GM18861 (cell line): ENCODE data around the gene CEP192.
"Not testable (repeated sequence)": the region's sequence is repeated elsewhere in the genome, so short reads cannot be mapped to it uniquely, and the experiment has no call there.

Source experiments
- ATAC-seq: cut with Tn5 transposase; IDR thresholded peaks from one replicate; pipeline ENCODE4 v1.9.1; 2021; ENCODE audit not compliant: unreplicated experiment

Gene CEP192

DNA sequence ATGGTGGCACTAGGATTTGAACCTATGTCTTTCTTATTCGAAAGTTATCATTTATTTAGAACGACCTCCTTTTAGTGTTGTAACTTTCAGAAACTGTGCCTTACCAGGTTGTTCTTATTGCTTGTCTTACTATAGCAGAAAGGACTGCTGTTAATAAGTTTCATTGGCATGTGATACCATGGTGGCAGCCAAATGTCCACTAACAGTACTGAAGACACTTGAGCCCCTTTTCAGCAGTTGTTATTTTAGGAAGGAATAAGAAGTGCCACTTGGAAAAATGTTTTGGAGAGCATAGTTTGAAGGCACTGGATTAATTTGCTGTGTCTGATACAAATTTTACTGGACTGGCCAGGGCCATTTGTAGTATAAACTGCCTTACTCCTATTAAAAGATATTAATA is 37.7 kb downstream of the CEP192 start:
- ATAC-seq, result no peak

DNA sequence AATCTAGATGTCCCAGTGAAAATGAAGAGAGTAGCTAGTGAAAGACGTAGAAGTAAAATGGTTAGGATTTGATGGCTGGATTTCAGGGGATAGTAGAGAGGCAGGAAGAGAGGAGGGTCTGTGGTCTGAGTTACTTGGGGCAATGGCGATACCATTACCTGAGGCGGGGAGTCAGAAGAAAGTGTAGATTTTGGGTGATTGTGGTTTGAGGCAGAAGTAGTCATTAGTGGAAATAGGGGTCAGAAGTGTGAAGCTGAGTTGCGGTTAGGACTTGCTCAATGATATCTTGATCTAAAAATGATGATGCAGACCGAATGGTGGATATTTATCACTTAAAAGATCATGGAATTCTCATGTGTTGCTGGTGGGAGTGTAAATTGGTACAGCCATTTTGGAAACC is 41.0 kb downstream of the CEP192 start:
- ATAC-seq, result no peak

DNA sequence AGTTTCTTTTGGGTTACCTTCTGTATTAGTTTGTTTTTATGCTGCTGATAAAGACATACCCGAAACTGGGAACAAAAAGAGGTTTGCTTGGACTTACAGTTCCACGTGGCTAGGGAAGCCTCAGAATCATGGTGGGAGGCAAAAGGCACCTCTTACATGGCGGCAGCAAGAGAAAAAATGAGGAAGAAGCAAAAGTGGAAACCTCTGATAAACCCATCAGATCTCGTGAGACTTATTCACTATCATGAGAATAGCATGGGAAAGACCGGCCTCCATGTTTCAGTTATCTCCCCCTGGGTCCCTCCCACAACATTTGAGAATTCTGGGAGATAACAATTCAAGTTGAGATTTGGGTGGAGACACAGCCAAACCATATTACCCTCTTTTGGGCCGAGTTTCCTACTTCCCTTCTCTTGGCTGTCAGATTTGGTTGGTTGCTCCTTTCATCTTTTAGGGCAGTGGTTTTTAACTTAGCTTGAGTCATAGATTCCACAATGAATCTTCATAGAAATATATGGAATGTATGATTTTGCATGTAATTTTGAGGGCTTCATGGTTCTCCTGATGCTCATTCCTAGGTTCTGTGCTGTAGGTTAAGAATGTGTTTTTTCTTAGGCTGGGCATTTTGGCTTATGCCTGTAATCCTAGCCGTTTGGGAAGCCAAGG is 44.2 kb downstream of the CEP192 start:
- ATAC-seq, result no peak

DNA sequence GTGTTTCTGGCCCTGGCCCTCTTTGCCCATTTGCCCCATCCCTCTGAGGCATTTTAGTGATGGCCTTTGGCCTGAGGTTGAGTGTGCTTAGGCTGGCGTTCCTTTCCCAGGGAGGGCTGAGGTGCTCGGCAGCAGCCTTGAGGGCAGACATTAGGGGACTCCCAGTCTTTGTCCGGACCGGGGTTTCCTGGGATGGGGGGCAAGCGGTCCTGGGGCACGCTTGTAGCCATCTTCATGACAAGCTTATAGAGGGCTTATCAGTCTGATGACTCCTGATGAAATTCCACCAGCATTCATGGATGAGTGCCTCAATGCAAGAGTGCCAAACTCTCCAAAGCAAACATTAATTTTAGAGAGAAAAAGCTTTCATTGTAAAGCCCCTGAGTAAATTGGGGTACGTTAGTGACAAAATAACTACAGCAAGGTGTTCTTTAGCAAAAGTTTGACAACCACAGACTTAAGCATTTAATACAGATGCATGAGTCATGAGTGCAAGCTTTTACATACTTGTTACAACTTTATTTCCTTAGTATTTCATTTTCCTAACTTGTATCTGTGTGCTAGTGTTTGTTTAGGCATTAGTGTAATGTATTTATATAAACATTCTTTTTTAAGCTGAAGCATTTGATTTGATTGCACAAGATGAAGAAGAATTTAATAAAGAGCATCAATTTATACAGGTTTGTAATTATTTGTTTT is 45.6 kb downstream of the CEP192 start:
- ATAC-seq, result no peak

DNA sequence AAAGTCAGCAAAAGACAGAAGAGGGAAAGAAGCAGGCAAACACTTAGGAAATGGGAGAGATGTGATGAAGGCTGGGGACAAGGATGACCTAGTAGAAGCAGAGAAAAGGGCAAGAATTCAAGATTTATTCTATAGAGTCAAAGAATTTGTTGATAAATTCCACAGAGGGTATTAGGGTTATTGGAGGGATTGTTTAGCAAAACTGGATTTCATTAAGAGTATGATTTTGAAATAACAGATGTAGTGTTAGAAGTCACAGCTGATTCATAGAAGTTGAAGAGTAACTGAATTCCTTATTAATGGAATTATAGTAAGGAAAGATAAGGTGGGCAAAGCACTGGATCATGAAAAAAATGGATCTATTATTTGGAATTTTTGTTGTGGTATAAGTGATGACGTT is 48.6 kb downstream of the CEP192 start:
- no peak for ATAC-seq

DNA sequence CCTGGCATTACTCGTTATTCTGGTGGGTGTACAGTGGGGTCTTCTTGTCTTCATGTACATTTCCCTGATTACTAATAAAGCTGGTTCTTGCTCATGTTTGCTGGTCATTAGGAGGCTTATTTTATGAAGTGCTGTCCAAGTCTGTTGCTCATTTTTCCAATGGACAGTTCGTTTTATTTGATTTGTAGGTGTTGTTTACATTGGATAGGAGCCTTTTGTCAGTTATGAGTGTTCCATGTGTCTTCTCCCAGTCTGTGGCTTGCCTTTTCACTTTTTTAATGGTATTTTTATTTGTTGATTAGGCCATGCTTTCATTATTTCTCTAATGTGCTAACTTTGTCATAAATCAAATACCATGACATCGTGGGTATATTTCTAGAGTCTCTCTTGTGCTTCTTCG is 51.9 kb downstream of the CEP192 start:
- ATAC-seq, result no peak

DNA sequence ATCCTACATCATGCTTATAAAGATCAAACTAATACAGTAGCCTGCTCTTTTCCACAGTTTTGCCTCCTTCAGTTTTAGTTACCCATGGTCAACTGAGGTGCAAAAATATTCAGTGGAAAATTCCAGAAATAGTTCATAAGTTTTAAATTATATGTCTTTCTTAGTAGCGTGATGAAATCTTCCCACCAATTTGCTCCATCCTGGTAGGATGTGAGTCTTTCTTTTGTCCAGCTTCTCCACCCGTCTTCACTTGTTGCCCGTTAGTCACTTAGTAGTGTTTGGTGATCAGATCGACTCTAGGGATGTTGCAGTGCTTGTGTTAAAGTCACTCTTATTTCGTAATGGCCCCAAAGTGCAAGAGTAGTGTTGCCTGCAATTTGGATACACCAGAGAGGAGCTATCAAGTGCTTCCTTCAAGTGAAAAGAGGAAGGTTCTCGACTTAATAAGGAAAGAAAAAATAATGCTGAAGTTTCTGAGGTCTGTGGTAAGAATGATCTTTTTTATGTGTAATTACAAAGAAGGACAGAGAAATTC is 57.0 kb downstream of the CEP192 start:
- no peak for ATAC-seq

DNA sequence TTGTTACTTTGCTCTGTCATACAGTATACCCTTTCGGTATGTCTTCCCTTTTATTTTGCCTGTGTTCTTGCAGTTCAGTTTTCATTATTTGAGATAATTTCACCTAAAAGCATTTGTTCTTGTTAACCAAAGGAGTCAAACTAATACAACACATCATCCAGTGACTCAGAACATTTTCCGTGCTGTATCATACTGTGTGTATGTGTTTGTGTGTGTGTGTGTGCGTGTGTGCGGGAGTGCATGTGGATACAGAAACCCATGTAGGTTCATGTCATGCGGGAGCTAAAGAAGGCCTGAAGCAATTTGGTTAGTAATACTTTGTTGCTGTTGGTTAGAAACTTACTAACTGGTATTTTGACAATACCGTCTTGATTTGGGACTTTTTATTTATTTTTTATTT is 60.0 kb downstream of the CEP192 start:
- no peak for ATAC-seq

DNA sequence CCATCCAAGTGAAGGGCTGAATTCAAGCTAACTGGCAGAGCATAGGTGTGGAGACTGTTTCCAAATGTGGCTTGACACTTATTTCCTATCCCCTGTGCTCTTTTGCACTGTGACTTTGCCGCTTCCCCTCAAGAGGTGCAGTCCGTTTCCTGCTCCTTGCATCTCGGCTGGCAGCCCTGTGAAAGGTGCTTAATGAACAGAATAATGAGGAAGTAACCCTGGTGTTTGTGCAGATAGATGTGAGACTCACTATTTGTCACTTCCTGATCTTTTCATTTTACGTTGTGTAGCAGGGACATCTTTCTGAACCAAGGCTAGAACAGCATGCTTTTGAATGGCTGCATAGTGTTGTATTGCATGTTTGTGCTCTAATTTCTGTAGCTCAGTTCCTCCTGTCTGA is 60.8 kb downstream of the CEP192 start:
- ATAC-seq, result peak; percentile 59

DNA sequence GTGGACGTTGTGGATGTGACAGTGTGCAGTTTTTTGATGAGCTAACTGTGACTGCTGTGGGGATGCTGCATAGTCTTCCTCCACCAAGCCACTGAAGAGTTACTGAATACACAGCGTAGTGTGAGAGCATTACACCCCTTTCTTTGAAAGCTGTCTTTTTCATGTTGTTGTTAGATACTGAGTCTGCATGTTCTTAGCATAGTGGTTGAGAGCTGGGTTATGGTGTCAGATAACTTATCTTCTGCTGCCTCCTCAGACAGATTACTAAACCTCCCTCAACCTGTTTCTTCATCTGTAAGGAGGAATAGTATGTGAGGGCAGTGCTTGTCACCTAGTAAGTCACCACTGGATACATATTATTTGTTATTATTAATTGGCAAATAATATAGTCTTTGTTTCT is 63.2 kb downstream of the CEP192 start:
- ATAC-seq, result no peak

DNA sequence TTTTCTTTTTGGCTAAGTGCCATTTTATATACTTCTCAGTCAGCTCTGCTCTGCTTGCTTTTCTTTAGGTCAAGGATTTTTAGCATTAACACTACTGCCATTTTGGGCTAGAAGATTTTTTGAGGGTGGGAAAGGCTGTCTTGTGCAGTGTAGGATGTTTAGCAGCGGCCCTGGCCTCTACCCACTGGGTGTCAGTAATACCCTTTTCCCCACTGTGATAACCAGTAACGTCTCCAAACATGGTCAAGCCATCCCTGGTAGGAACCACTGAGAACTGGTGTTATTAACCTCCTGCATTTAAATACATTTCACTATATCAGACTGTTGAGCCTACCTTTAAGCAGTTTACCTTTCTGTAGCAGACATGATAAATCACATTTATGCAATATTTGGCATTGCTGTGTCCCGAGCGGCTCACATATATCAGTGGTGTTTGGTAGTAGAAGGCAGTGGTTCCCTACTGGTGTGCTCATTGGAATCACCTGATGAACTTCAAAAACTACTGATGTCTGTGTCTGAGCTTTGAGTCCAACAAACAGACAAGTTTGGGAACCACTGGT is 70.5 kb downstream of the CEP192 start:
- ATAC-seq, result no peak

DNA sequence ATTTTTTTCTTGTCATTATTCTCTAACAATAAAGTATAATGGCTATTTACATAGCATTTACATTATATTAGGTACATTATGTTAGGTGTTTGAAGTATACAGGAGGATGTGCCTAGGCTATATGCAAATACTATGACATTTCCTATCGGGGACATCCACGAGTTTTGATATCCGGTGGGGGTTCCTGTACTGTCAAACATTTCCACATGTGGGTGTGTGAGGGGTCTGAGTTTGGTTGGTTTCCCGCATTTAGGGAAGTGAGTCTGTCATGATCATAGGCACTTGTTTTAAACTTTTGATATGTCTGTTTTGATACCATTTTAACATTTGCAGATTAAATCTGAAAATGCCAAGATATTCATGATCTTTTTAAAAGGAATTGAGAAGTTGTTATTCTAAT is 76.0 kb downstream of the CEP192 start:
- no peak for ATAC-seq

DNA sequence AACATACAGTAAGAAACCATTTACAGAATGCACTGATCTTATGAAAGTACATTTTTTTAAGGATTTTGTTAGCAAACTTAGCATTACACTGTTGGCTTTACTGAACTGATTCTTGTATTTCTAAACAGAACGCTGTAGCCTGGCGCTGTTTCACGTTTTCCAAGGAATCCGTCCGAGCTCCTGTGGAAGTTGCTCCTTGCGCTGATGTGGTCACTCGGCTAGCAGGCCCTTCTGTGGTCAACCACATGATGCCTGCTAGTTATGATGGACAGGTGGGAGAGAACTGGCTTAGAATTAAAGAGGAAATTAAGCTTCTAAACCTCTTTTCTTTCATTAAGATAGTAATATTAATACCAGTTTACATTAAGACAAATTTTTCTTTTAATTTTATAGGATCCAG is 76.8 kb downstream of the CEP192 start:
- ATAC-seq, result no peak

DNA sequence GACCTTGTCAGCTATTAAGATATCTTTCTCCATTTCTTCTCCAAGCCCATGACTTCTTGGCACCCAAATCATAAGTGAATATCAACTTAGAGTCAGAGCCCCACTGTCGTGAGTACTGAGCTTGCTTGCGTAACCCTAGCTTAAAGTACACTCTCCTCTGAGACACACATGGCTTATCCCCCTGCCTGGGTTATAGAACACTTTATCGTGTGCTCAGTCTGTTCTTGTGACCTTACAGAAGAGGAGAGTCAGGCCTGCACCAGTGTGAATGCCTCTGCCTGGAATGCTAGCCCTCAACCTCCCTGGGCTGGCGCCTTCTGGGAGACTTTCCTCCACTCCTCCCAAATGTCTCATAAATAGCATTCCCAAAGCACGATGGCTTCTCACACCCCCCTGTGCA is 79.3 kb downstream of the CEP192 start:
- no peak for ATAC-seq

DNA sequence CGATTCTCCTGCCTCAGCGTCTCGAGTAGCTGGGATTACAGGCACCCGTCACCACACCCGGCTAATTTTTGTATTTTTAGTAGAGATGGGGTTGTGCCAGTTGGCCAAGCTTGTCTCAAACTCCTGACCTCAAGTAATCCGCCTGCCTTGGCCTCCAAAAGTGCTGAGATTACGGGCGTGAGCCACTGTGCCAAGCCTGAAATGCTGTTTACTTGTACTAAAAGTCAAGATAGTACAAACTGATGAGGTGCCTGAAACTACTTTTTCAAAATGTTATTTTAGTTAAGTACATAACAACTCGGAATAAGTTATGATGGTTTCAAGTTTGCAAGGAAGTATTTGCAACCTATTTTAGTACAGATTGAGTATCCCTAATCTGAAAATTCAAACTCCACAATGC is 85.7 kb downstream of the CEP192 start:
- no peak for ATAC-seq

DNA sequence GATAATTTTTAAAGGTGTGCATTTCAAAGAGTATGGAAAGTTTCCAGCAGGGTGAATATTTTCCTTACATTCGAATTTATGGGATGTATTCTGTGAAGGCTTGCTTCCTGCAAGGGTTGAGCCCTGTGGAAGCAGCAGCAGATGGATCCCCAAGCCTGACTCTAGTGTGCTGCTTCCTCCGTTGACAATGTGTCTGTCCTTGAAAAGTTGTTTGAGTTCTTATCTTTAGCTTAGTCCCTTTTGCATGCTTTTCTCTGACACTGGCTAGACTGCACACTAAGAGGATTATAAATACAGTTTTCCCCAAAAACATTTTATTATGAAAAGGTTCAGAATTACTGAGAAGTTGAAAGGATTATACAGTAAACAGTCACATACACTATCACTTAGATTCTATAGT is 86.3 kb downstream of the CEP192 start:
- no peak for ATAC-seq

DNA sequence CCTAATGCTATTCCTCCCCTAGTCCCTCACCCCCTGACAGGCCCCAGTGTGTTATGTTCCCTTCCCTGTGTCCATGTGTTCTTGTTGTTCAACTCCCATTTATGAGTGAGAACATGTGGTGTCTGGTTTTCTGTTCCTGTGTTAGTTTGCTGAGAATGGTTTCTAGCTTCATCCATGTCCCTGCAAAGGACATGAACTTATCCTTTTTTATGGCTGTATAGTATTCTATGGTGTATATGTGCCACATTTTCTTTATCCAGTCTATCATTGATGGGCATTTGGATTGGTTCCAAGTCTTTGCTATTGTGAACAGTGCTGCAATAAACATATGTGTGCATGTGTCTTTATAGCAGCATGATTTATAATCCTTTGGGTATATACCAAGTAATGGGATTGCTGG is 86.9 kb downstream of the CEP192 start:
- ATAC-seq, result not testable (repeated sequence)

DNA sequence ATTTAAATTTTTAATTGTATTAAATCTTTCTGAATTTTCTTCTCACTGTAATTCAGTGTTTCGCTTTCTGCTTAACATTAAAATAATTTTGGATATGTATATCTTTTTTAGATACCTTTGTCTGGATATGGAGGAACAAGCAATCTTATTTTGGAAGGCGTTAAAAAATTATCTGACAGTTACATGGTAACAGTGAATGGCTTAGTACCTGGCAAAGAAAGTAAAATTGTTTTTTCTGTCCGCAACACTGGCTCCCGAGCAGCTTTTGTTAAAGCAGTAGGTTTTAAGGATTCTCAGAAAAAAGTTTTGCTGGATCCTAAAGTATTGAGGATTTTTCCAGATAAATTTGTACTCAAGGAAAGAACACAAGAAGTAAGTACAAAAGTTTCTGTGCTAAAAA is 95.7 kb downstream of the CEP192 start:
- no peak for ATAC-seq

DNA sequence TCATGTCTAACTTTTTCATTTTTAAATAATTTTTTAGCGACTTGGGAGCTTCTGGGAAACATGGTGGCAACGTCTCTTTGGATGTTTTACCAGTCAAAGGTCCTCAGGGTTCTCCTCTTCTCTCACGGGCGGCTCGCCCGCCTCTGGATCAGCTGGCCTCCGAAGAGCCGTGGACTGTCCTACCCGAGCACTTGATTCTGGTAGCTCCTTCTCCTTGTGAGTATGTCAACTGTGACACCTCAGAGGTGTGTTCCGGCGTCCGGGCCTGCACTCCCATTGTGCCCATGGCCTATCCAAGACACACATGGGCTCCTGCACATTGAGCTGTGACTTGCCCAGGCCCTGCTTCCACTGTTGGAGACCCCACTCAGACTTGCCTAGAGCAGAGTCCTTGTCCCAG is 104.3 kb downstream of the CEP192 start:
- ATAC-seq, result no peak

DNA sequence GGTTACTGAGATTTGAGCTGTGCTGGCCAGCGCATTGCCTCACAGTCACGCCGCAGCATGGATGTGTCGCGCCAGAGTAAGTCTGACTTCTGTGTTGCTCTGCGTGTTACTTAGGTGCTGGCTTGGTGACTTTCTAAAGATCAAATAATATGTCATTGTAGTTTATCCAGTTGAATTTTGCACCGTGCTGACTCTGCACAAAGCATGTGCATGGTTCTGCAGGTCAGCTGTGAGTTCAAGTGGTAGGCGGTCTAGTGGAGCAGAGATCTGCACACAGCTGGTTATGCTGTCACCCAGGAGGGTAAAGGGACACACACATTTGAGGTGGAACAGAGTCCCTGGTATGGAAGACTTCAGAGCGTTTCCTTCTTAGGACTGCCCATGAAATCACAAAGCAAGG is 105.1 kb downstream of the CEP192 start:
- ATAC-seq, result no peak

DNA sequence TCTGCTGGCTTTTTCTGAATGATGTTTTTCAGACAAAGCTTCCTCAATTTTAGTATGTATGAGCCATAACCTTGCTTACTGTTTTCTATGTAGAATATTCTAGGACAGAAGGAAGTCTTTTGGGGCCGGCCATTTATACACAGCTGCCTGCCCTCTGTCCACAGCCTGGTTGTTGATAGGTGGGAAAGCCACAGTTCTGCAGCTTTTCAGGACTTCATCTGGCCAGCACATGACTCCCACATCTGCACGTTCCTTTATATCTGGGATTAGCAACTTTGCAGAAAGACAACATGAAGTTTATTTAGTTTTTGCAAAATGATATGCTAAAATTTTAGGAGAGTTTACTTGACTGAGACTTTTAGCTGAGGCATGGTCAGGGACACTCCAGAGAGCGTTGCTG is 105.6 kb downstream of the CEP192 start:
- ATAC-seq, result no peak

DNA sequence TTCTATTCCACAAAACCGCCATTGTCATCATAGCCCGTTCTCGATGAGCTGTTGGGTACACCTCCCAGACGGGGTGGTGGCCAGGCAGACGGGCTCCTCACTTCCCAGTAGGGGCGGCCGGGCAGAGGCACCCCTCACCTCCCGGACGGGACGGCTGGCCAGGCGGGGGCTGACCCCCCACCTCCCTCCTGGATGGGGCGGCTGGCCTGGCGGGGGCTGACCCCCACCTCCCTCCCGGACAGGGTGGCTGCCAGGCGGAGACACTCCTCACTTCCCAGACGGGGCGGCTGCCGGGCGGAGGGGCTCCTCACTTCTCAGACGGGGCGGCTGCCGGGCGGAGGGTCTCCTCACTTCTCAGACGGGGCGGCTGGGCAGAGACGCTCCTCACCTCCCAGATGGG is 106.9 kb downstream of the CEP192 start:
- not testable (repeated sequence) for ATAC-seq
